Germinal center (tissue), 1 donor: ENCODE measurements around the gene CCDC33.
A peak's percentile ranks its signal among the peaks of the same experiment; 100 is the strongest.

Experiments used
- DNase-seq: peaks from one replicate; pipeline ENCODE4 v3.0.0; 2012; ENCODE audit warnings: mixed read lengths, low spot score

The CCDC33 gene

GRCh38 chr15:74312445-74313007, 76.4 kb downstream of the CCDC33 start:
- no peak for DNase-seq

- no peak for DNase-seq
Measured at GRCh38 chr15:74313889-74314288, 77.8 kb downstream of the CCDC33 start.

GRCh38 chr15:74314795-74315438, 78.8 kb downstream of the CCDC33 start:
- no peak for DNase-seq

DNA sequence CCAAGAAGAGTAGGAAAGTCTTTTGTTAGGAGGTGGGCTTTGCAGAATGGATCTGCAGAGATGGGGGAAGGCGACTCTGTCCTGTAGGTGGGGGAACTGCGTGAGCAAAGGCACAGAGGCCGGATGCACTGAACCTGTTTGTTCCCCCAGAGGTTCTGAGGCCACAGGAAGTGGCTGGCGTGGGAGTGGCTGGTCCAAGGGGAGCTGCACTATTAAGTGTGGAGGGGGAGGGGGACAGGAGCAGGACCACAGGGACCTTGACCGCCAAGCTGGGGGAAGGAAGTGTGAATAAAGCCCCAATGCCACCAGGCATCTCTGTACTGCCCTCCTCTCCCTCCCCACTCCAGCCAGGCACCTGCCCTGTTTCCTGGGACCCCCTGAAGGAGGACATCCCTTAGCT, 79.5 kb downstream of the CCDC33 start:
- DNase-seq = no peak

DNA sequence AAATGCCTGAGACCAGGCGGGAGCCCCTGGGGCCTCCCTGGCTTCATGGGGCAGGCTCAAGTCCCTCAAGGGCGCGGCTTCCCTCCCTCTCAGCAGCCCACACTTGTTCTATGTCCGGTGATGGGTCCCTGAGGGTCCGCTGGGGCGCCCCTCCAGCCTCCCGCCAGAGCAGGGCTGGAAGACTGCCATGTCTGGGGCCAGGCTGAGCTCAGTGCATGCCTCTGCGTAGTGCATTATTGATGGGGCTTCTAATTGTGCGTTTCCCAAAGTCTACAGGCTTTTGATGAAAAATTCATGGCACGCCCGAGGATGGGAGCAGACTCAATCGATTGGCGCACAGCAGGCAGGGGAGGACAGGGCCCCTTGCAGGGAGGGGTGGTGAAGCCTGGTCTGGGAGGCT, 80.0 kb downstream of the CCDC33 start:
- DNase-seq = no peak

GRCh38 chr15:74317820-74318375, 81.8 kb downstream of the CCDC33 start:
- DNase-seq = no peak

DNA sequence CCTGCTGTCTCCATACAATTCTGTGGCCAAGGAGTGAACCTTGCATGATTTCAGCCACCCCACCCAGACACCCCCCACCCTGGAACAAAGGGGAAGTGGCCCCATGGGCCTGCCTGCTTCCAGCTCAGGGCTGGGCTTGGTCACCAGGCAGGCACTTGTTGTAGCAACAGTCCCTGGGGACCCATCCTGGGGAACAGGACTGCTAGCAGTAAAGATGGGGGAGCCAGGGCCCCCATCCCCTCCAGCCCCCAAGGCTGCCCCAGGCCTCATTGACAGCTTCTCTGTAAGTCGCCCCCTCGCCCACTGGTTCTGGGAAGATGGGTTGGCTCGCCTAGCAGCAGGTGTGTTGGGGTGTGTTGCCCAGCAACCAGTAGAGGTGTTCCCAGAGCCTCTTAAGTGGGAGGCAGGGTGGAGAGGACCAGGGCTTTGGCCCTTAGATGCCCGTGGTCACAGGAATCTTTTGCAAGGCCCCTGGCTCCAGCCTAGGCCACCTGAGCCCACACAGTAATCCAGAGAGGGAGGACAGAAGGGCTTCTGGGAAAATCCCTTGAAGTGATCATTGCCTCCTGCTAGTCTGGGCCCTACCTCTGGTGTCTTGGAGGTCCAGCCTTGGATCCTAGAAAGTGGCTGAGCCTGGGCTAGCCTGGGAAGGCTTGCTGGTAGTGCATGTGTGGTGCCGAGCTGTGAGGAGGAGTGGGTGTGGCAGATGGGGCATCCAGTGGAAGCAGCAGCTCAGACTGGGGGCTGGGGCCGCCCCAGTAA, 82.4 kb downstream of the CCDC33 start:
- no peak for DNase-seq

GRCh38 chr15:74319138-74319460, 83.0 kb downstream of the CCDC33 start:
- no peak for DNase-seq

- no peak for DNase-seq
Measured at GRCh38 chr15:74319596-74320351, 83.6 kb downstream of the CCDC33 start.

DNA sequence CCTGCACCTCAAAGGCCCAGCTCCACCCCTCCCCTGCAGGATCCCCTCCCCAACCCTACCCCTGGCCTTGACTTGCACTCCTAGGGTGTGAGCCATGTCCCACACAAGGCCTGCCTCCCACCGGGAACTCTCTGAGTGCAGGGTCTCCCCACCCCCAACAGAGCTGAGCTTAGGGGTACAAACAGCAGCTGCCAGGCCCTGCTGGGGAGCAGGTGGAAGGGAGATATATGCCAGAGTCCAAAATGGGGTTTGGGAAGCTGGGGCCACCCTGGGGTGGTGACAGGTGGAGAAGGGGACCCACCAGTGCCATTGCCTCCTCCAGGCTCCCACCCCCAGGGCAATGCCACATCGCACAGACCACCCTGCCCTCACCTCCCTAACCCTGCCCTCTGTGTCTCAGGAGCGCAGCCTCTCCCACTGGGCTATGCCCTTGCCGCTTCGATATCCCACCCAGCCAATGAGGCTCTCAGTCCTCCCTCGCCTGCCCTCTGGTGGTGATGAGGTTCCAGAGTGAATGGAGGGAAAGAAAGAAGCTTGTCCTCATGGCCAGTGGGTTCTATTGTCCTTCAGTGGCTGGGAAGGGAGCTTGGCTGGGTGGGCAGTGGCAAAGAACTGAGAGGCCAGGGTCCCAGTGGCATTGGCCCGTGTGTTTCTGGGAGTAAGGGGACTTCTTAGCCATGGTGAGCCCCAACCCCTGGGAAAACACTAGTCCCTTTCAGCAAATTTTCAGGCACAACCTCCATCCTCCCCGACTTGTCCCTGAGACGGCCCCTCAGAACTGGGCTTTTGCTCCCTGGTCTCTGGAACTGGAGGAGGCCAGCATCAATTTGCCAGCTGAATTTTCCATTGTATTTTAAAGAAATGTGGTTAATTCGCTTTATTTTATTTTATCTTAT, 84.5 kb downstream of the CCDC33 start:
- DNase-seq = no peak

DNA sequence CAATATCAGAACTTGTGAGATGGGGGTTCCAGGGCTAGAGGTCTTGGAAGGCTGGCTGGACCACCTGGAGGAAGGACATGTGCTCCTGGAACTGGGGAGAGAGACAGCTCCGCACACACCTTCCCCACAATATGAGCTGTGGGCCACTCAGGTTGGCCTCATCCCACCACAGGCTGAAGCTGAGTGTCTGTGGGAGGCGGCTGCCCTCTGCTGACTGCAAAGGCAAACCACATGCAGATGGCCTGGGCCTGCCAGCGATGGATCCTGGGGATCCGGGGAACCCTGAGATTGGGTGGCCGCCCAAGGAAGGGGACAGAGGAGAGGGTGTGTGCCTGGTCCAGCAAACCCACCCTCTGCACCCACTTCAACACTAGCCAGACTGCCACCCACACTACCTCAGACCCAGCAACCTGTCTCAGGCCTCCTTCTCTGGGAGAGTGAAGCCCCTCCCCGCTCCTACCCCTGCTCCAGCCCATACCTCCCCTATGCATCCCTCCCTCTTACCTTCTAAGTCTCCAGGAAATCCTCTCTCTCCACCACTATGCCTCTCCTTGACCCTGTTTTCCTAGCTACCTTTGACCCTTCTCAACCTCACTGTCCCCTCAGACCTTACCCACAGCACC, 86.5 kb downstream of the CCDC33 start:
- peak; percentile 66 for DNase-seq

DNA sequence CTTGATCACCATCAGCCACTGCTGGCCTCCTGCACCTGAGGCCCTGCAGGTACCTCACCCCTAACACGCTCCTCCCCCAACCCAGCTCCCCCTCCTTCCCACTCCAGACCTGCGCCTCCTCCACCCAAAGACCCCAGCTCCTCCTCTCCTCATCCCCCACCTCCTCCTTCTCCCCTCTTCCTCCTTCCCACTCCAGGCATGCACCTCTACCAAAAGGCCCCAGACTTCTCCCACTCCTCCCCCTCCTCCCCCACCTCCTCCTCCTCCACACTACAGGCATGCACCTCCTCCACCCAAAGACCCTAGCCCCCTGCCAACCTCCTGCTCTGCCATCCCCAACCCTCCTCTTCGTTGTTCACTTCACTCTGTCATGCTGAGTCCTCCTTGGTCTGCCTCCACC, 88.6 kb downstream of the CCDC33 start:
- no peak for DNase-seq

GRCh38 chr15:74326746-74327145, 90.6 kb downstream of the CCDC33 start:
- no peak for DNase-seq

DNA sequence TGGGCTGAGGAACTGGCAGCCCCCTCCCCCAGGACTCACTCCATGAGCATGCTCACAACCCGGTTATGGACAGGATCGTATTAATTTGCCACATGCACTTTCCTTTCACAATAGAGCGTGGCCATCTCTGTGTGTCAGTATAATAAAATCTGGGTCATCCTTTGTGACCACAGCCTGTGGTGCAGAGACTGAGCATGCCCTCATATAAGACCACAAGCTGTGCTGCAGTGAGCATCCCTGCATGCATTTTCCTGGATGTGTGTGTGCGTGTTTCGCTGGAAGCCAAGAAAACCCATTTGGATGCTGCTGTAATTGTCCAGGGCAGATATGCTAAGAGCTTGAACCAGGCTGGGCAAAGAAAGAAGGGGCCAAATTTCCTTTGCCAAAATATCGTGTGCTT, 91.6 kb downstream of the CCDC33 start:
- no peak for DNase-seq

DNA sequence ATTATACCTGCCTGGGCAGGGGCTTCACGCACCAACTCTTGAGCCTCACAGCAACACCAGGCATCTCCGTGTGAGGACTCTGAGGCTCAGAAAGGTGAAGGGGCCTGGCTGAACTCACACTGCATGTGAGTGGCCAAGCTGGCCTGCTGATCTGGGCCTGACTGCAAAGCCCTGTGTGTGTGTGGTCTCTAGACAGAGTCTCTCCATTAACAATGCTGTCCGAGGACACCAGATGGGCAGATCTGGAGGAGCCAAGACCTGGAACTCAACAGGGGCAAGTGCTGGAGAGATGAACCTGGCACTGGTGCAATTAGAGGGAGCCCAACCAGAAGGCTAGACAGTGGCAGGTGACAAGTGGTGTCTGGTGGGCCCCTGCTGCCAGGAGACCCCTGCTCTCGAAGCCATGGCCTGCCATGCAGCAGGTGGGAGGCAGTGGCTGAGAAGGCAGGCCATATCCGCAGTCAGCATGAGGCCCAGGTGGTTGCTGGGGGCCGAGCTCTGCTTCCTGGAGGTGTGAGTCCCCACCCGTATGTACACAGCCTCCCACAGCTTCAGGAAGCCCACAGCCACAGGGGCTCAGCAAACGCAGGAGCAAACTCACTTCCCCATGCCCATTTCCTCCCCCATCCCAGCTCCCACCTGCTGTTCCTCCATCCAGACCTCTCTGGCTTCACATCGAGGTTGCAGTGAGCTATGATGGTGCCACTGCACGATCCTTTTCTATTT, 92.4 kb downstream of the CCDC33 start:
- no peak for DNase-seq

DNA sequence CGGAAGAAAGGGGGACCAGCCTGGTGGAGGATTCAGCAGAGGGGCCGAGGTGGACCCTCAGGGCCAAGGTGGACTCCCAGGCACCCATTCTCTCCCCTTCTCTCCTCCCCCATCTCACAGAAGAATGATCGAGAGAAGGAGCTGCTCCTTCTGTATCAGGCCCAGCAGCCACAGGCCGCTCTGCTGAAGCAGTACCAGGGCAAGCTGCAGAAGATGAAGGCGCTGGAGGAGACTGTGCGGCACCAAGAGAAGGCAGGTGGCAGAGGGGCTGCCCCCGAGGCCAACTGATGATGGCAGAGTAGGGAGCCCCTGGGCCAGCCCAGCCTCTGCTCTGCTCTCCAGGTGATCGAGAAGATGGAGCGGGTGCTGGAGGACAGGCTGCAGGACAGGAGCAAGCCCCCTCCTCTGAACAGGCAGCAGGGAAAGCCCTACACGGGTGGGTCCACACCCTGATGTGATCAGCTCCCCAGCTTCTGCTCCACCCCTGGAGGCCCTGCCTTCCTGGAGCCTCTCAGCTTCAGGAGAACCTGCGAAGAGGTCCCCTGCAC, 94.8 kb downstream of the CCDC33 start:
- DNase-seq = no peak

- DNase-seq = no peak
Measured at GRCh38 chr15:74332011-74332410, 95.9 kb downstream of the CCDC33 start.

- DNase-seq = no peak
Measured at GRCh38 chr15:74332611-74333010, 96.5 kb downstream of the CCDC33 start.

DNA sequence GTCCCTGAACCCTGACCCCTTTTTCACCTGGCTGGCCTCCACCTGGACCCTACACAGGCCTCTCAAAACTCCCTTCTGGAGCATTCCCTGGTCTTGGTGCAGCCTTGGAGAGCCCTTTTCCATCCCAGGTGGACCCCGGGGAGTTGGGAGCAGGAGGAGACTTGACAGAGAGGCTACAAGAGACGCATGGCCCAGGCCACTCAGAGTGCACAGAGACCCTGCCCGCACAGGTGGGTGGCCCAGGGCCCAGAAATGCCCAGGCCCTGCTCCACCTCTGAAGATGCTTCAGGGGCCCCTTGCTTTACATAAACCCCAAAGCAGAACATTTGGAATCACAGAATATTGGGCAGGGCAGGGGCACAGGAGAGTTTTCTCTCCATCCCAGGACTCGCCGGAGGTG, 97.0 kb downstream of the CCDC33 start:
- no peak for DNase-seq

GRCh38 chr15:74333662-74334061, 97.5 kb downstream of the CCDC33 start:
- DNase-seq = no peak
